DMS79 (cell line): ENCODE results near the gene PTPRG.

Experiments used
- DNase-seq: peaks from one replicate; lab custom pipeline; 2025; lab: John Stamatoyannopoulos, UW

The PTPRG gene

GRCh38 chr3:61589856-61590255, 28.5 kb downstream of the PTPRG start:
- no peak for DNase-seq

GRCh38 chr3:61591300-61591699, 29.9 kb downstream of the PTPRG start:
- DNase-seq = no peak

- no peak for DNase-seq
Observed at GRCh38 chr3:61593446-61594029, 32.2 kb downstream of the PTPRG start.

GRCh38 chr3:61594144-61594963, 33.0 kb downstream of the PTPRG start:
- no peak for DNase-seq

- no peak for DNase-seq
Observed at GRCh38 chr3:61594964-61595285, 33.6 kb downstream of the PTPRG start.

GRCh38 chr3:61595288-61595687, 33.9 kb downstream of the PTPRG start:
- DNase-seq = no peak

- no peak for DNase-seq
Observed at GRCh38 chr3:61595826-61596225, 34.5 kb downstream of the PTPRG start.

- no peak for DNase-seq
Observed at GRCh38 chr3:61597906-61598305, 36.5 kb downstream of the PTPRG start.

- DNase-seq = no peak
Observed at GRCh38 chr3:61600195-61600594, 38.8 kb downstream of the PTPRG start.

GRCh38 chr3:61601831-61602230, 40.5 kb downstream of the PTPRG start:
- no peak for DNase-seq

- no peak for DNase-seq
Observed at GRCh38 chr3:61602466-61602865, 41.1 kb downstream of the PTPRG start.

GRCh38 chr3:61605589-61606175, 44.3 kb downstream of the PTPRG start:
- DNase-seq = no peak

- DNase-seq = no peak
Observed at GRCh38 chr3:61606196-61606595, 44.8 kb downstream of the PTPRG start.

- no peak for DNase-seq
Observed at GRCh38 chr3:61608072-61608471, 46.7 kb downstream of the PTPRG start.

- DNase-seq = no peak
Observed at GRCh38 chr3:61608711-61609110, 47.3 kb downstream of the PTPRG start.

GRCh38 chr3:61610316-61610715, 48.9 kb downstream of the PTPRG start:
- no peak for DNase-seq

GRCh38 chr3:61612211-61613194, 51.1 kb downstream of the PTPRG start:
- DNase-seq = no peak

- DNase-seq = no peak
Observed at GRCh38 chr3:61613666-61614065, 52.3 kb downstream of the PTPRG start.

- no peak for DNase-seq
Observed at GRCh38 chr3:61615643-61616042, 54.3 kb downstream of the PTPRG start.

- no peak for DNase-seq
Observed at GRCh38 chr3:61616586-61616985, 55.2 kb downstream of the PTPRG start.

GRCh38 chr3:61617041-61617440, 55.7 kb downstream of the PTPRG start:
- no peak for DNase-seq

- DNase-seq = no peak
Observed at GRCh38 chr3:61617651-61618050, 56.3 kb downstream of the PTPRG start.
